ENCODE results near the gene EDIL3.
"Not testable (repeated sequence)": the region's sequence is repeated elsewhere in the genome, so short reads cannot be mapped to it uniquely, and the experiment has no call there.

The EDIL3 gene

GRCh38 chr5:84299959-84300358 lies 84.7 kb downstream of the EDIL3 start:
- no peak for DNase-seq (ENCODE audit: low spot score)

- no peak for DNase-seq (ENCODE audit: low spot score)
Measured at GRCh38 chr5:84298628-84299027, 86.1 kb downstream of the EDIL3 start.

DNA sequence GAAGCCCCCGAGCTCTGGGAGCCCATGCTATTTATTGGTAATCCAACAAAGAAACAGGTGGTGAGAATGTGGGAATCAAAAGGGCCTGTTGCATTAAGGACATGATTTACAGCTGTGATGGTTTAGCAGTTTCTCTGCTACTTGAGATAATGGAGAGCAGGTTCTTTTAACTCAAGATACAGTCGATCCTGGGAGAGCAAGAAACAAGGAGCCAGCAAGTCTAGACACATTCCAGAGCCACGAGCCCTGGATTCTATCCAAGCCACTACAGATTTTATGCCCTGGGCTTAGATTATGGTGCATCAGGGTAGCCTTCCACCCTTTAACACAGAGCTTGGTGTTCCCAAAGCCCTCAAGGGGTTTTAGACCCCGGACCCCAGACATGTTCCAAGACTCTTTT lies 87.0 kb downstream of the EDIL3 start:
- not testable (repeated sequence) for DNase-seq (ENCODE audit: low spot score)

DNA sequence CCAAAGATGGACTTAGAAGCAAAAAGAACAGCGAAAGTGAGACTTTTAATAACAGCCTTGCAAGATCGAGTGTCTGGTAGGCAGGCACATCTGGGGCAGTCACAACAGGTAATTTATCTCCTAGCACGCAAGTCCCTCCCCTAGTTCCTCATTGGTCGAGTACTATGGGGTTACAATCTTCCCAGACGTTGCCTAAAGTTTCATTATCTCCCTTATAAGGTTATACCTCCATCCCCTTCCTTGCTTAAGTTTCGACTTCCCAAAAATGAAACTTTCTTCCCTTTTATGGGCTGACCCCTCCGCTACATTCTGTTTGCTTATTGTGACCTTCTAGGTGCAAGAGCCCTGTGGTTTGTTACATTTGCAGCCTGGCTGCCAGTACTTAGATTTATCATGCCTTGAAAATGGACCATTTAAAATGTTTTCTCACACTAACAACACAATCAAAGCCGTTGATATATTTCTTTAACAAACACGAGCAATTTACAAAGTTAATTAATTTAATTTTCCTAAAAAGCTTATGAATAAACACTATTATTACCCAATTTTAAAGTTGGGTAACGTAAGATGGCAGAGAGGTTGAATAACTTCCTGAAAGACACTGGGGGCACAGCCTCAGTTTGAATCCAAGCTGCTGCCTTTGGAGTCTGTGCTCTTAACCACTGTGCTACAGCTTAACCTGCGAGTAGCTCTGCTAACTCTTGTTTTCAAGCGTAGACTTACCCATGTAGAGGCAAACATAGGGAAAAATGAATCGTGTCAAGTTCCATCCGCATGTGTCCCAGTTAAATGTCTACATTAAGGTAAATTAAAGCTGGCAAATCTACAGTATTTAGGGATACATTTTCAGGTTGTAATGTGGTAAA lies 91.7 kb downstream of the EDIL3 start:
- no peak for DNase-seq (ENCODE audit: low spot score)

- no peak for DNase-seq (ENCODE audit: low spot score)
Measured at GRCh38 chr5:84292000-84292642, 92.6 kb downstream of the EDIL3 start.

DNA sequence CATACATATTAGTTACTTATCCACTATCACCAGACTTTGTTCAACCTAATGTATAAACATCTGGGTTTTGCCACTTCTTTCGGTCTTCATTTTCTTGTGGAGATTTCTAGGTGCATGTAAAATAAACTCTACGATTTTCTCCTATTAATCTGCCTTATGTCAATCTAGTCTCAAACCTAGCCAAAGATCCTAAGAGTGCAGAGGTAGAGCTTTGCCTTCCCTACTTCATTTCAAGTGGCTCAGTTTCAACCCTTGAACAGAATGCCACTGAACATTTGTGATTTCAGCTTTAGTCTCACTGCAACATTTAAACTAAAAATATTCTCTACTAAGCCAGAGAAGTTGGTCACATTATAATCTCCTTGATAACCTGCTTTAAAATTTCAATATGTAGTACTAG lies 94.0 kb downstream of the EDIL3 start:
- no peak for DNase-seq (ENCODE audit: low spot score)

- DNase-seq (ENCODE audit: low spot score): no peak
Measured at GRCh38 chr5:84290161-84290560, 94.5 kb downstream of the EDIL3 start.

GRCh38 chr5:84287951-84288350 lies 96.7 kb downstream of the EDIL3 start:
- DNase-seq (ENCODE audit: low spot score): no peak

DNA sequence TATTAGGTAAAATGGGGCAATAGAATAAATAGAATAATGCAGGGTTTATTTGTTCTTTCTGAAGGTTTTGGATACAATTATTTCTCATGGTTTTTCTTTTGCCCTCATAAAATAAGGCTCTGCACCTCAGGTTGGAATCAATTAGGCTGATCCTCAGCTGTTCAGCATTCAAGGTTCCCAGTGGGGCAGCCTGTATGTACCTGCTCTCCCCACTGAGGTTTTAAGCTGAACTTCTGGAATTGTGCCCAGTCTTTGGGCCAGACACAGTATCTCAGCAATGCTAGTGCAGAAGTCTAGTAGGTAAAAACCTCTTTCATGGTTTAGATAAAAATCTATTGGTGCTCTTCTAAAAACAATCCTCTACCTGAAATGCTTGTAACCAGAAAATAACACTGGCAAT lies 98.0 kb downstream of the EDIL3 start:
- no peak for DNase-seq (ENCODE audit: low spot score)

GRCh38 chr5:84285641-84286637 lies 98.7 kb downstream of the EDIL3 start:
- DNase-seq (ENCODE audit: low spot score): no peak

DNA sequence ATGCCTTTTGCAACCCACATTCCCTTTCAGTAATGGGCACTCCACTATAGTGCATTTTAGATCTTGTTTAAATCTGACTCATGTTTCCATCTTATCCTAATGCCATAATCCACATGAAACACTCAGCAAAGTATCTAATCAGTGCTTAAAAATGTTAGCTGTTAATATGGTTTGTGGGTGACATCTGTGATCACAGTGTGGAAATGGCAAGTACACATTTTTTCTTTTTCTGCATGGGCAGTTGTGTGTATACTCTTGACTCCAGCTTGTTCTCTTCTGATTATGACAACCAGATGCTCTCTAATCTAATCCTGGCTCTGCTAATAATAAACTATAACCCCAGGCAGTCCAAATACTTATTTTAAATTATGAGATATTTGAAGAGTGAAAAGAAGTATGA lies 103.3 kb downstream of the EDIL3 start:
- DNase-seq (ENCODE audit: low spot score): no peak

DNA sequence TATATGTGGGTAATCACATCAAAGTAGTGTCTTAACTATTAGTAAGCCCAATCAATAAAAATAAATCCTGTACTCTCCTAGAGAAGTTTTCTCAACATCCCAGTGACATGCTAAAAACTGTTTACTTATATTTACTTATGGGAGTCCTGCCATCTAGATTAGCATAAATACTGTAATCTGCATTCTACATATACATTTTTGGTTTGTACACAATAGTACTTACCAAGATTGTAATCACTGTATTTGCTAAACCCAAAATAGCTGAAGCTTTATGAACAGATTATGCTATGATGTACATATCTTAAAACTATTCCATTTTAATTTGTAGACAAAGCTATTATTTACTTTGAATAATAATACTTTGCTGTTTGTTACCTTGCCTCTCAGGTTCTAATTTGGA lies 105.4 kb downstream of the EDIL3 start:
- no peak for DNase-seq (ENCODE audit: low spot score)

- DNase-seq (ENCODE audit: low spot score): no peak
Measured at GRCh38 chr5:84275609-84276008, 109.1 kb downstream of the EDIL3 start.

DNA sequence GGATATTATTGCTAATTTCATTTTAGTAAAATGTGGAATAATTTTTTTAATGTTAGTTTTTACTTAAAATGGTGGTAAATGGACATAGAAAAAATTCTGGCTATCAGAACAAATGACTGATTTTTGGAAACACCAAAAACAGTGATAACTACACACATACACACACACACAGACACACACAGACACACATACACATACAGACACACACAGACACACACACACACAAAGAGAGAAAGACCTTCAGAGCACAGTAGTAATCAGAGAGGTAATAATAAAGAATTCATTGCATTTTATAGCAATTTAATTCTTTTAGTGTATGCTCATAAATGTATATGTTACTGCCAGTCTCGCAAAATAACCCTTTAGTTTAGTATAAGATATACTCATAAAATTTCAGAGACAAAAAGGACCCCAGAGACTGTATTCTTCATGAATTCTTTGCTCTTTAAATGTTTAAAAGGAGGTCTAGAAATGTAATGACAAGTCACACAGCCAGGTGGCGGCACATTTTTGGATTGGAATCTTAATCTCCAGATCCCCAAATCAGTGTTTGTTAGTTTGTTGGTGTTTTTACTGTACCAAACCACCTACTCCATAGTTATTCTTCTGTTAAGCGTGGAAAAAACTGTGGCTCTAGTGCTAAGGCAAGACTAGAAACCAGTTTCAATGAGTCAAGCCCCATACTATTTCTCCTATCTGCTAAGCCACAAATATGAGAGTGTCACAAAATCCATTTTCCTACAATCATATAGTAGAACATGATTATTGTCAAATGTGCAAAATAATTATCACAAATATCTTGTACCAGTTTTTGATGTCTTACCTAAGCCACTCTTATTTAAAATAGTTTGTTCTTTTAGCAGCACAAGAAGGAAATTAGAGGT lies 109.9 kb downstream of the EDIL3 start:
- peak; percentile 52 for DNase-seq (ENCODE audit: low spot score)

GRCh38 chr5:84273517-84273883 lies 111.2 kb downstream of the EDIL3 start:
- no peak for DNase-seq (ENCODE audit: low spot score)

DNA sequence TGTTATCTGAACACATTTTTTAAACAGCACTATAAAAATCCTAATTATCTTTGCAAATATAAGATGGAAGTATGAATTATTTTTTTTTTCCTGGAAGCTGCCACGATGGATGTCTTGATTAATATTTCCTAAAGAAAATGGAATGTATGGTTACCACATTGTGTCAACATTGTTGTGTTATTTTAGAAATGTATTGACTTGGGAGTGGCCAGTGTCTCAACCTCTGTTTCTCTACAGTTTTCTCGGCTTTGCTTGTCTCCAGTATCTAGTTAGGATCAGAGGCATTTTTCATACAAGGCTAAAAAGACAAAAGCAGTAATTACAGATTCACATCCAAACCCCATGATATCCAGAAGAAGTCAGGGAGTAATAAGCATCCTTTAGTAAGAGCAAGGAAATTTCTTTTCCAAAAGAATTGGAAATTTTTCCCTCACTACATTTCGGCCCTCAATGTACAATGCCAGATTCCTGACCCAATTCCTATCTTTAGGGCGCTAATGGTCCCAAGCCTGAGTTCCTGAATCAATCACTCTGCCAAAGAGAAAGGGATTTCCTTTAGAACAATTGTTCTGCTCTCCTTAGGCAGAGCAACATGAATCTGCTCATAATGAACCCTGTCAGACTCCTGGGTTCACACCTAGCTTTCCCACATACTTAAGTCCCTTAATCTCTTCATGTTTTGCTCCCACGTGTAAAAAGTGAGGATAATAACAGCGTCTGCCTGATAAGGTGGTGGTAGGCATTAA lies 111.7 kb downstream of the EDIL3 start:
- no peak for DNase-seq (ENCODE audit: low spot score)

DNA sequence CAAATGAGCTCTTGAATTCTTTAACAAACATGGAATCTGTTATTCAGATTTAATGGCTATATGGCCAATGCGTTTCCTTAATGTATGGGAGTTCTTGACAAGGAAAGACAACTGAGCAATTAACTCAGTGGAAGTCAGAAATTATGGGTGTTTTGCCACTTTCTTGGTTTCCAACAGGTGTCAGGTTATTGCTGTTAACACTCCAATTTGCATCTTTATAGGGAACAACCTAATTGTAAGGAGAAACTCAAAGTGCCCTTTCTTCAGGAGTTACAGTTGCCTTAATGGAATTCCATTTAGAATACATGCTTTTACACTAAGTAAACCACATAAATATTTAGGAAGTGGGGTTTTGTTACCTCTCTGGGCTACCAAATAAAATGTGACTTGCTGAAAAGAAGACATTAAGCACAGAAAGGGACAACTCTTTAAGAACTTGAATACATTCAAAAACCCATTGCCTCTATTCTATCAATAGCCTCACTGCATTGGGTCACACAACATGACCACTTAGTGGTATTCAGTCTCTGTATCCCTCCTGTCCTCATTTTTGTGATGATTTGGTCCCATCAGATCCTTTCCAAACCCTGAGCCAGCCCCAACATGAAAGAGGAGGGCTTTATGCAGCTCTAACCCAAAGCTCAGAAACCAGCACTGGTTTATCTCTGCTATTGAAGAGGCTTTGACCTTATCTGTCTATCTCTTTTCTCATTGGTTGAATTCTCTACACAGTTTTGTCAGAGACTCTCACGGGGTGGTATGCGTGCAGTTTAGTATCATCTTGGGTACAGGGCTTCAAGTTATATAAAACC lies 118.7 kb downstream of the EDIL3 start:
- no peak for DNase-seq (ENCODE audit: low spot score)

GRCh38 chr5:84265130-84265529 lies 119.5 kb downstream of the EDIL3 start:
- DNase-seq (ENCODE audit: low spot score): no peak

- no peak for DNase-seq (ENCODE audit: low spot score)
Measured at GRCh38 chr5:84260939-84261338, 123.7 kb downstream of the EDIL3 start.

DNA sequence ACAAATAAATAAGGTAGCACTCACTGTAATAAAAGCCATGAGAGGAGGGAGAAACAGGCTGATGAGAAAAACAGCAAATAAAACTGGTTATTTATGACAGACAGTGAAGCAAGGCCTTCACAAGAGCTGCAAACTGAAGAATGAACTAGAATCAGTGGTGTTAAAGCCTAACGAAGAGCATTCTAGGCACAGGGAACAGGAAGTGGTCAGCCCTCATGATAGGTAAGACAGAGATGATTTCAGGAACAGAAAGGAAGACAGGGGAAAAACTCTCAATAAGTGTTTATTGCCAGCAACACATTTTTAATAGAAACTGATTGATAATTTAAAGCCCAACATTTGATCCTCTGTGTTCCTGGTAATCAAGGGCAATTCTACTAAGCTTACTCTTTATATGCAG lies 124.5 kb downstream of the EDIL3 start:
- no peak for DNase-seq (ENCODE audit: low spot score)
